ENCODE results near the gene LMOD1. TPM values are rescaled to one million over a fixed set of nuclear protein-coding genes. Genes with fewer than 3 reads are reported as not detected.

LMOD1 gene
- polyA plus RNA-seq, 3 donors = not detected

DNA sequence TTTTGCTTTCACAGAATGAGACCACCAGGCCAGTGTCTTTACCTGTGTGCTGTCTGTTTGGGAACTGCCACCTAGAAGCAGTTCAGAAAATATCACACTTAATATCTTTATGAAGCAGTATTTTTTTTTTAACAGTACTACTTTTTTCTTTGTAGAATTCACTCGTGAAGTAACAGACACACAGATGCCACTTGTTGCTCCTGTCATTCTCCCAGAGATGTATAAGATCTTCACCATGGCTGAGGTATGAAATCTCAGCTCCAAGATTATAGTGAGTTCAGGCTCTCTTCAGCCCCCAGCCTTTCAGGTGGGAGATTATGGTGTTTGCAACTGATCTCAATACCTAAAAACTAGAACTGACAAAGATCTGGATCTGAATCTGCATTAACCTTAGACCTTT is 94.4 kb downstream of the LMOD1 start:
- Histone ChIP-seq H3K27ac (ENCODE audit: low read depth in 1 of 2, low read length in 2 of 2) (no peak overlapping the region), H3K79me2 (ENCODE audit: insufficient read depth, low read length) (peaks cover 16% of the 10 kb centered on the region), H3K9ac (ENCODE audit: insufficient read depth, low read length, poor library complexity, severe bottlenecking) (no peak overlapping the region), H3K9me3 (replicated peaks in 1 of 2; ENCODE audit: control insufficient read depth in 1 of 2, insufficient read depth in 1 of 2, low read length in 2 of 2) (no peaks in the 10 kb centered on the region), H3K4me2 (replicated peaks; ENCODE audit: extremely low read depth, low read length, poor library complexity, severe bottlenecking) (no peak overlapping the region), H3K36me3 (replicated peaks in 1 of 2; ENCODE audit: control insufficient read depth in 1 of 2, insufficient read depth in 2 of 2, low read length in 2 of 2) (peaks cover 93 to 100% of the 10 kb centered on the region in 2 donors), H4K20me1 (ENCODE audit: insufficient read depth, low read length) (no peaks in the 10 kb centered on the region), H3K4me1 (ENCODE audit: control insufficient read depth in 1 of 2, insufficient read depth in 2 of 2, low read length in 2 of 2) (no peaks in the 10 kb centered on the region), H3K27me3 (ENCODE audit: control insufficient read depth in 2 of 2, insufficient read depth in 2 of 2, low read length in 2 of 2) (no peaks in the 10 kb centered on the region), H2AFZ (ENCODE audit: insufficient read depth, low read depth, low read length, poor library complexity, severe bottlenecking) (no peak overlapping the region), H3K4me3 (replicated peaks in 1 of 3; ENCODE audit: low read depth in 2 of 3, low read length in 3 of 3) (no peak overlapping the region)
- no CpG with 5 or more reads among the region's 1 CpG for WGBS (ENCODE audit: insufficient coverage)
- Mint-ChIP-seq H3K36me3 (peaks cover 82 to 95% of the 10 kb centered on the region in 2 donors), H3K27me3 (ENCODE audit: low read depth in 3 of 3) (no peaks in the 10 kb centered on the region), H3K4me1 (no peaks in the 10 kb centered on the region), H3K27ac (no peak overlapping the region), H3K9me3 (no peaks in the 10 kb centered on the region), H3K4me3 (no peak overlapping the region)
- DNase-seq = no peak
- TF ChIP-seq, protein P1, sequence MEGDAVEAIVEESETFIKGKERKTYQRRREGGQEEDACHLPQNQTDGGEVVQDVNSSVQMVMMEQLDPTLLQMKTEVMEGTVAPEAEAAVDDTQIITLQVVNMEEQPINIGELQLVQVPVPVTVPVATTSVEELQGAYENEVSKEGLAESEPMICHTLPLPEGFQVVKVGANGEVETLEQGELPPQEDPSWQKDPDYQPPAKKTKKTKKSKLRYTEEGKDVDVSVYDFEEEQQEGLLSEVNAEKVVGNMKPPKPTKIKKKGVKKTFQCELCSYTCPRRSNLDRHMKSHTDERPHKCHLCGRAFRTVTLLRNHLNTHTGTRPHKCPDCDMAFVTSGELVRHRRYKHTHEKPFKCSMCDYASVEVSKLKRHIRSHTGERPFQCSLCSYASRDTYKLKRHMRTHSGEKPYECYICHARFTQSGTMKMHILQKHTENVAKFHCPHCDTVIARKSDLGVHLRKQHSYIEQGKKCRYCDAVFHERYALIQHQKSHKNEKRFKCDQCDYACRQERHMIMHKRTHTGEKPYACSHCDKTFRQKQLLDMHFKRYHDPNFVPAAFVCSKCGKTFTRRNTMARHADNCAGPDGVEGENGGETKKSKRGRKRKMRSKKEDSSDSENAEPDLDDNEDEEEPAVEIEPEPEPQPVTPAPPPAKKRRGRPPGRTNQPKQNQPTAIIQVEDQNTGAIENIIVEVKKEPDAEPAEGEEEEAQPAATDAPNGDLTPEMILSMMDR (IDR thresholded peaks at IDR 0.05) = no peak
- intact Hi-C loops (cut with micrococcal nuclease) = no loop called here

DNA sequence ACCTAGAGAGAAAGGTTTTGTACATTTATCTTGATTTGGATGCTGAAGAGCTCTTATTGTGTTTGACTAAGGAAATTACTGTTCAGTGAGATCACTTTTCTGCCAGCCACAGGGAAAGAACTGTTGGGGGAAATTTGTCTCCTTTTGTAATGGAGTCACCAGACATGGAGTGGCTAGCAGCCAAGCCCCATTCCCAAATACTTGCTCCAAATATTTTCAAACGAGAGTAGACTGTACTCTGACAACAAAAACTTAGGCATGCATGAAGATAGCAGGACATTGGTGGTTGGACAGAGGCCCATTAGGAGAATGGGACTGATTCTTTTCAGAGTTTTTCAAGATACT is 96.3 kb downstream of the LMOD1 start:
- Mint-ChIP-seq H3K4me1 (no peaks in the 10 kb centered on the region), H3K36me3 (peaks cover 63 to 79% of the 10 kb centered on the region in 2 donors), H3K4me3 (no peak overlapping the region), H3K9me3 (no peaks in the 10 kb centered on the region), H3K27ac (no peak overlapping the region), H3K27me3 (ENCODE audit: low read depth in 3 of 3) (no peaks in the 10 kb centered on the region)
- no CpG with 5 or more reads among the region's 1 CpG for WGBS (ENCODE audit: insufficient coverage)
- no peak overlapping the region for H3K4me3 ChIP-seq (replicated peaks in 1 of 3; ENCODE audit: low read depth in 2 of 3, low read length in 3 of 3)
- H4K20me1 ChIP-seq (ENCODE audit: insufficient read depth, low read length) = peaks cover 2% of the 10 kb centered on the region
- peaks cover 35% of the 10 kb centered on the region for H3K79me2 ChIP-seq (ENCODE audit: insufficient read depth, low read length)
- peaks cover 74 to 85% of the 10 kb centered on the region in 2 donors for H3K36me3 ChIP-seq (replicated peaks in 1 of 2; ENCODE audit: control insufficient read depth in 1 of 2, insufficient read depth in 2 of 2, low read length in 2 of 2)
- no peak for DNase-seq
- no peaks in the 10 kb centered on the region for H3K4me1 ChIP-seq (ENCODE audit: control insufficient read depth in 1 of 2, insufficient read depth in 2 of 2, low read length in 2 of 2)
- no peaks in the 10 kb centered on the region for H3K9me3 ChIP-seq (replicated peaks in 1 of 2; ENCODE audit: control insufficient read depth in 1 of 2, insufficient read depth in 1 of 2, low read length in 2 of 2)
- no peaks in the 10 kb centered on the region for H3K27me3 ChIP-seq (ENCODE audit: control insufficient read depth in 2 of 2, insufficient read depth in 2 of 2, low read length in 2 of 2)
- no peak overlapping the region for H2AFZ ChIP-seq (ENCODE audit: insufficient read depth, low read depth, low read length, poor library complexity, severe bottlenecking)
- H3K9ac ChIP-seq (ENCODE audit: insufficient read depth, low read length, poor library complexity, severe bottlenecking) = no peak overlapping the region
- TF ChIP-seq, protein P1 (IDR thresholded peaks at IDR 0.05) = no peak
- no peak overlapping the region for H3K4me2 ChIP-seq (replicated peaks; ENCODE audit: extremely low read depth, low read length, poor library complexity, severe bottlenecking)
- no peak overlapping the region for H3K27ac ChIP-seq (ENCODE audit: low read depth in 1 of 2, low read length in 2 of 2)
- intact Hi-C loops (cut with micrococcal nuclease) = no loop called here

Measured in CD14-positive monocyte (primary cell).